Islet of Langerhans (tissue), 1 donor: ENCODE data around the gene SAMD1.
A peak's percentile ranks its signal among the peaks of the same experiment; 100 is the strongest.

Experiments used
- FAIRE-seq: peaks from one replicate; lab custom pipeline; 2011; peaks lifted over from hg19 to GRCh38; lab: Jason Lieb, UNC

SAMD1 gene

DNA sequence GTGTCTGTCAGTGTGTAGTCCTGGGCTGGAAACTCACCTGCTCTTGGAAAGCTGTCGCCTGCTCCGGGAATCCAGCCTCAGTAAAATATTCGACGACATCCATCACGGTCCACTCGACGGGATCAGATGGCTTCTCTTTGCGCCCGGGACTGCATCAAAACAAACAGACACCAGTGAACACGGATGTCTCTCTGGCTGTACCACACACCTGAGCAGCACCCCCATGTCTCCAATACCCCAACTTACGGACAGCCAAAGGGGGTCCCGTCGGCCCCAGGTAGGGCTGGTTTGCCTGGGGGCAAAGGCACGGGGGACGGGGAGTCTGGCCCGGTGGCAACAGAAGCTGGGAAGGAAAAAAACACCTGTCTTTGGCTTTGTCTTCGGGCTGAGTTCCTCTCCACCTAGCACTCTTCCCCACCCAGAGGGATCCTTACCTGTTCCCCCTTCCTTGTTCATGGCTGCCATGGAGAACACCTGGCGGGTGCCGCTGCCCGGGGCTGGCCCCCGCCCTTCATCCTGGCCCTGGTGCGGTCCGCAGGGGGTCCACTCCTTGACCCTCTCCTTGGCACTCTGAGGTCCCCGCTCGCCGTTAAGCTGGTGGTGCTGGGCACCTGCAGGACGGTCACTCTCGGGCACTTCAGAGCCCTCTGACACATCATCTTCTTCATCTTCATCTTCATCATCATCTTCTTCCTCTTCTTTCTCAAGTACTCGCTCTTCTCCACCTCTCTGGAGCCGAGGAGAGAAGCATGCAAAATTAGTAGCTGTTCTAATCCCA, 1.7 kb downstream of the SAMD1 start:
- no peak for FAIRE-seq

DNA sequence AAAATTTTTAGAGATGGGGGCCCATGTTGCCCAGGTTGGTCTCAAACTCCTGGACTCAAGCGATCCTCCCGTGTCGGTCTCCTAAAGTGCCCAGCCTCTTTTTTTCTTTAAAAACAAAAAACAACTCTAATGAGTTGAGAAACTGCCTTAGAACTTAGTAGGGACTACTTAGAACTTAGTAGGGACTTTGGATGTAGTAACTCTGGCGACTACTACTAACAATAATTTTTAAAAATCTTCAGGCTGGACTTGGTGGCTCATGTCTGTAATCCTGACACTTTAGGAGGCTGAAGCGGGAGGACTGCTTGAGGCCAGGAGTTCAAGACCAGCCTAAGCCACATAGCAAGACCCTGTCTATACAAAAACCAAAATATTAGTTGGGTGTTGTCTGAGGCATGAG, 4.5 kb downstream of the SAMD1 start:
- FAIRE-seq: no peak

GRCh38 chr19:14085309-14085995, 5.1 kb downstream of the SAMD1 start, which contains the start of gene C19orf67:
Gene C19orf67 (minus strand): TSS chr19:14085783. CDS start chr19:14085627, 156 bp downstream.
- FAIRE-seq: no peak

DNA sequence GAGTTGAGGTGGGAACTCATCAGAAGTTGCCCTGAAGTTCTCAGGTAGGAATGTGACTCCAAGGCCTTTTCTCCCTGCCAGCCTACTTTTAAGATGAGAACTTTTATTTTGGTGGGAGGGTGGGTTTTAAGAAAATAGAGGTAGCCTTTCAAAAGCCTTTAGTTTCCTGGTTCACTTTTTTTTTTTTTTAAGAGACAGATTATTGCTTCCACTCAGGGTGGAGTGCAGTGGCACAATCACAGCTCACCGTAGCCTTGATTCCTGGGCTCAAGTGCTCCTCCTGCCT, 7.9 kb downstream of the SAMD1 start:
- FAIRE-seq: no peak

- no peak for FAIRE-seq
Measured at GRCh38 chr19:14081797-14082674, 8.5 kb downstream of the SAMD1 start.

- peak; percentile 97 for FAIRE-seq
Measured at GRCh38 chr19:14080887-14081796, 9.4 kb downstream of the SAMD1 start.

DNA sequence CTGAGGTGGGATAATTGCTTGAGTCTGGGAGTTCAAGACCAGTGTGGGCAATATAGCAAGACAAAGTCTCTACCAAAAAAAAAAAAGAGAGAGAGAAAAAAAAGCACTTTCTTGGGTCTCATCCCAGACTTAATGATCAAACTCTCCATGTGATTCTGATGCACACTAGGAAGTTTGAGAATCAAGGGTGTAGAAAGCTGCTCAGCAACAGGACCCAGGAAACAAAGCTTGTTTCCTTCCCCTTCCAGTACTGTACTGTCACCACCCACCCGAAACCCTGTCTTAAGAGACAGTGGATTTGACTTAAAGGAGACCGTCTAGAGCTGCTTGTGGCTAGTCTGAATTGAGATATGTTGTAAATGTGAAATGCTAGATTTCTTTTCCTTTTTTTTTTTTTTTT, 12.1 kb downstream of the SAMD1 start:
- no peak for FAIRE-seq

- no peak for FAIRE-seq
Measured at GRCh38 chr19:14073925-14074838, 16.4 kb downstream of the SAMD1 start.

DNA sequence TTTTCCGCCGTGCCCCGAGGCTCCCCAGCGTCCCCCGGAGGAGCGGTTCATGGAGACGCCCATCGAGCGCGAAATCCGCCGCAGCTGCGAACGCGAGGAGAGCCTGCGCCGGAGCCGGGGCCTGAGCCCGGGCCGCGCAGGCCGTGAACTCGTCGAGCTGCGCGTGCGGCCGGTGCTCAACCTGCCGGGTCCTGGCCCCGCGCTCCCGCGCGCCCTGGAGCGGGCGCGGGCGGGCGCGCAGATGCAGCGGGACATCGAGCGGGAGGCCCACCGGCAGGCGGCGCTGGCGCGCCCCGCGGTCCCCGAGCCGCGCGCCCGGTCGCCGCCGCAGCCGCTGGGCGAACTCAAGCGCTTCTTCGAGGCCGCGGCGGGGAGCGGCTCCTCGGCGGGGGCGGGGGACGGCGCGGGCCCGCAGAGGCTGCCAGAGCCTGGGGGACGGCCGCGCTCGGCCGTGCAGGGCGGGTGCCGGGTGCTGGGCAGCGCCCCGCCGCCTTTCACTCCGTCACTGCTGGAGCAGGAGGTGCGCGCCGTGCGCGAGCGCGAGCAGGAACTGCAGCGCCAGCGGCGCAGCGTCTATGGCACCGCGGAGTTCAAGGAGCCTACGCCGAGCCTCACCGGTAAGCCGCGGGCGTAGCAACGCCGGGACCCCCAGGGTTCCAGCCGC, 17.2 kb downstream of the SAMD1 start:
- FAIRE-seq: no peak

DNA sequence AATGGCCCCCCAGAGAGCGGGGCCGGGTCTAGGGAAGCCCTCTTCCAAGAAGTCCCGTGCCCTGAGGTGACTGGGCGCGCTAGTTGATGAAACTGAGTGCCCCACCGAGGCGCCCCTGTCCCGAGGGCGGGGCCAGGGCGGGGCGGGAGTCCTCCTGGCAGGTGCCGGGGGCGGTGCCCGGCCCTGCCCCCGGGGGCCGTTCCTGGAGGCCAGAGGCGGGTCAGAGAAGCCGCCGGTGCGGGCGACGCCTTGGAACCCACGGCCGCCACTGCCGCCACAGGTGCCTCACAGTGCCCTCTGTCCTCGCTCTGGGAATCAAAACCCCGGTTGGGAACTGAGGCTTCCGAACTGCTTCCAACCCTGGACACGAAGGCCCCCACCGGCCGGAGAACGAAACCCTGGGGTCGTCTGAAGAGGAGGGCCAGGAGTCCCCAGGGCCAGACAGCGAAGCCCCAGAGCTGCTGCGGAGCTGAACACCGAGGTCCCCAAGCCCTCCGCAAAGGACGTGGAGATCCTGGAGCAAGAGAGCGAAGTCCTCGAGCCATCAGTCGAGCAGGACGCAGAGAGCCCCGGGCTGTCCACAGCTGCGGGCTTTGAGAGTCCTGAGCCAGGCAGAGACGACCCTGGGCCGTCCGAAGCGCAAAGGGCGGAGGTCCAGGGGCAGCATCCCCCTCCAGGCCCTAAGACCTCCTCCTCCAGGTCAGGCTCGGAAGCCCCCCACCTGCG, 17.9 kb downstream of the SAMD1 start, which contains the start of gene MISP3:
Gene MISP3 (plus strand): TSS at position 252 of the 726 bp plus-strand sequence. CDS start 524 bp downstream, outside the sequence.
- no peak for FAIRE-seq

DNA sequence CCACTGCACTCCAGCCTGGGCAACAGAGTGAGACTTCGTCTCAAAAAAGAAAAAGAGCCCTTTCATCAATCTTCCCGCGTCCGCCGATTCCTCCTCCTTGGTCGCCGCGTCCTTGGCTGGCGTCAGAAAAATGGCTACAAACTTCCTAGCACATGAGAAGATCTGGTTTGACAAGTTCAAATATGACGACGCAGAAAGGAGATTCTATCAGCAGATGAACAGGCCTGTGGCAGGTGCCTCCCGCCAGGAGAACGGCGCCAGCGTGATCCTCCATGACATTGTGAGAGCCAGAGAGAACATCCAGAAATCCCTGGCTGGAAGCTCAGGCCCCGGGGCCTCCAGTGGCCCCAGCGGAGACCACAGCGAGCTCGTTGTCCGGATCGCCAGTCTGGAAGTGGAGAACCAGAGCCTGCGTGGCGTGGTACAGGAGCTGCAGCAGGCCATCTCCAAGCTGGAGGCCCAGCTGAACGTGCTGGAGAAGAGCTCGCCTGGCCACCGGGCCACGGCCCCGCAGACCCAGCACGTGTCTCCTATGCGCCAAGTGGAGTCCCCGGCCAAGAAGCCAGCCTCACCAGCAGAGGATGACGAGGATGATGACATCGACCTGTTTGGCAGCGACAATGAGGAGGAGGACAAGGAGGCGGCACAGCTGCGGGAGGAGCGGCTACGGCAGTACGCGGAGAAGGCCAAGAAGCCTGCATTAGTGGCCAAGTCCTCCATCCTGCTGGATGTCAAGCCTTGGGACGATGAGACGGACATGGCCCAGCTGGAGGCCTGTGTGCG, 20.1 kb downstream of the SAMD1 start:
- FAIRE-seq: no peak

GRCh38 chr19:14066134-14066533, 24.4 kb downstream of the SAMD1 start:
- FAIRE-seq: no peak

GRCh38 chr19:14063105-14063504, 27.4 kb downstream of the SAMD1 start:
- FAIRE-seq: no peak

GRCh38 chr19:14062558-14062855, 28.0 kb downstream of the SAMD1 start:
- no peak for FAIRE-seq

- FAIRE-seq: no peak
Measured at GRCh38 chr19:14061751-14062557, 28.6 kb downstream of the SAMD1 start, which contains the start of gene PALM3. Gene PALM3 (minus strand): TSS chr19:14062076. CDS start chr19:14061980, 96 bp downstream.

DNA sequence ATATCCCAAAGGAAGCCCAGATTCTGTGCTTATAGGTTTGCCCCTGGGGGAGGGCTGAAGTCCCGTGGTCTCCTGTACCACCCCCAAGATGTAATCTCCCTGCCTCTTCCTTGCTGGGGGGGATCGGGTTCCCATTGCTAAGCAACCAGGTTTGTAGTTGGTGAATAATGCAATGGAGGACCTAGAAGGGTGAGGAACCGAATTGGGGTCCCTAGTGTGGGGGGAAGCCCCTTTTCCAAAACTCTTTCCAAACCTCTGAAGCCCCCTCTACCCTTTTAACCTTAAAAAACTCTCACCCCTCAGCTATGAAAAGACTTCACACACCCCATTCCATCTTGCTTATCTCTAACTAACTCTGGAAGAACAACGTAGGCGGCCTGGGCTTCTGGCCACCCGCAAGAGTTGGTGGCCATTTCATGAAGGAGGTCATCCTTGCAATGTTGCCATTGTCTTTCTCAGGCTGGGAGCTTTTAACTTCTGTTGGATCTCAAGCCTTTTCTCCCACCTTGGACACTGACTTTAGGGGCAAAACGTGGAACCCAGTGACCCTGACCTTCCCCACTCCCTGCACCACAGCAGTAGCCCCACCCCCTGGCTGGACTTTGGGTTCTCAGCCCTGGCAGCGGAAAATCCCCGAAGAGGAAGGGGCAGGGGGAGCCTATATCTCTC, 29.3 kb downstream of the SAMD1 start:
- no peak for FAIRE-seq

DNA sequence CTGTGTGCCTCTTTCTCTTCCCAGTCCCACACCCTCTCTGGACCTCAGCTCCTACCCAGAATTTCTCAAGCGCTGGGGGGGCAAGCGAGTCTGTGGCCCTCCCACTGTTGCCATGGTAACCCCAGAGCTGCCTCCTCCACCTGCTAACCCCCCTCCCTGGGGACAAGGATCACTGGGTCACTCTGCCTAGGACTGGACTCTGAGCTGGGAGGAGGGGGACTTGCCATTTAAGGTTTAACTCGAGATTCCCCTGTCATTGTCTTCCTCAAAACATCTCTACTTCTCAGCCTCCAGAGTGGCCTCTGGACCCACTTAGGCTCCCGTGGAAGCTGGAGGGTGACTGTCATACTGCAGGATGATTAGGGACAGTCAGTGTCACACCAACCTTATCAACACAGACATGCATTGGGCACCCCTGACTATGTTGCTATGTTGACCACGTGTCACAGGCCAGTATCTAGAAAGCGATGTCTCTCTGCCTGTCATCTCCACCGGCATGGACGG, 30.8 kb downstream of the SAMD1 start:
- no peak for FAIRE-seq
